Measurements from ENCODE around the gene ZNF619. TPM values are rescaled to one million over a fixed set of nuclear protein-coding genes. Genes with fewer than 3 reads are reported as not detected.

ZNF619 gene
- total and polyA plus RNA-seq, 2 experiments from 2014 or later: 1.2 to 3.6 TPM

DNA sequence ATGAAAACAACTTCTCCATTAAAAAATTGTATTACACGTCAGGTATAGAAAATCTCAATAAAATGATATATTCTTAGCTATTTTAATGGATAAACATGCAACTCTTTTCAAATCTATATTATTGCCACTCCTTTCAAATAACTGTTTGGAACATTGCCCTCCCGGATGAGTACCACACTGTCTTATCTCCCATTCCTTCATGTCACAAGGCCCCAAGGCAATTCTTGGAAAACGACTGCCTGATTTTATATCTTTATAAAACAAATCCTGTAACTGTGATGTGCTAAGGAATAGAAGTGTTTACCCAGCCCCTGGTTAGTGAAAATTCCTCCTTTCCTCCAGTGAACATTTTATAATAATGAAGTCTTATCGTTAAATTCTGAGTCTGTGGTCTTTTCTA, 6.2 kb upstream of the ZNF619 start:
- WGBS (ENCODE audit: low lambda C conversion rate, missing lambda C conversion rate): 80% methylated on average over 4 of the region's 4 CpGs
- TF ChIP-seq, protein P1, sequence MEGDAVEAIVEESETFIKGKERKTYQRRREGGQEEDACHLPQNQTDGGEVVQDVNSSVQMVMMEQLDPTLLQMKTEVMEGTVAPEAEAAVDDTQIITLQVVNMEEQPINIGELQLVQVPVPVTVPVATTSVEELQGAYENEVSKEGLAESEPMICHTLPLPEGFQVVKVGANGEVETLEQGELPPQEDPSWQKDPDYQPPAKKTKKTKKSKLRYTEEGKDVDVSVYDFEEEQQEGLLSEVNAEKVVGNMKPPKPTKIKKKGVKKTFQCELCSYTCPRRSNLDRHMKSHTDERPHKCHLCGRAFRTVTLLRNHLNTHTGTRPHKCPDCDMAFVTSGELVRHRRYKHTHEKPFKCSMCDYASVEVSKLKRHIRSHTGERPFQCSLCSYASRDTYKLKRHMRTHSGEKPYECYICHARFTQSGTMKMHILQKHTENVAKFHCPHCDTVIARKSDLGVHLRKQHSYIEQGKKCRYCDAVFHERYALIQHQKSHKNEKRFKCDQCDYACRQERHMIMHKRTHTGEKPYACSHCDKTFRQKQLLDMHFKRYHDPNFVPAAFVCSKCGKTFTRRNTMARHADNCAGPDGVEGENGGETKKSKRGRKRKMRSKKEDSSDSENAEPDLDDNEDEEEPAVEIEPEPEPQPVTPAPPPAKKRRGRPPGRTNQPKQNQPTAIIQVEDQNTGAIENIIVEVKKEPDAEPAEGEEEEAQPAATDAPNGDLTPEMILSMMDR (IDR thresholded peaks at IDR 0.05; ENCODE audit: poor library complexity): no peak
- TF ChIP-seq EZH2phosphoT487 (IDR thresholded peaks at IDR 0.05; ENCODE audit: low read depth, severe bottlenecking, unreplicated experiment): no peak
- TF ChIP-seq EZH2 (IDR thresholded peaks at IDR 0.05; ENCODE audit: borderline replicate concordance): no peak
- Histone ChIP-seq H3K4me1 (ENCODE audit: insufficient read depth) (no peaks in the 10 kb centered on the region), H3K79me2 (no peaks in the 10 kb centered on the region), H3K4me2 (no peak overlapping the region), H3K4me3 (no peak overlapping the region), H3K27me3 (no peaks in the 10 kb centered on the region), H3K27ac (no peak overlapping the region), H3K9me2 (replicated peaks; ENCODE audit: insufficient read depth) (no peaks in the 10 kb centered on the region), H2AFZ (no peak overlapping the region), H3K36me3 (replicated peaks; ENCODE audit: insufficient read depth, low read depth) (no peaks in the 10 kb centered on the region), H3K9me3 (ENCODE audit: low read depth) (no peaks in the 10 kb centered on the region), H4K20me1 (ENCODE audit: insufficient read depth, poor library complexity, severe bottlenecking) (no peaks in the 10 kb centered on the region)
- DNase-seq (ENCODE audit: low spot score): no peak

DNA sequence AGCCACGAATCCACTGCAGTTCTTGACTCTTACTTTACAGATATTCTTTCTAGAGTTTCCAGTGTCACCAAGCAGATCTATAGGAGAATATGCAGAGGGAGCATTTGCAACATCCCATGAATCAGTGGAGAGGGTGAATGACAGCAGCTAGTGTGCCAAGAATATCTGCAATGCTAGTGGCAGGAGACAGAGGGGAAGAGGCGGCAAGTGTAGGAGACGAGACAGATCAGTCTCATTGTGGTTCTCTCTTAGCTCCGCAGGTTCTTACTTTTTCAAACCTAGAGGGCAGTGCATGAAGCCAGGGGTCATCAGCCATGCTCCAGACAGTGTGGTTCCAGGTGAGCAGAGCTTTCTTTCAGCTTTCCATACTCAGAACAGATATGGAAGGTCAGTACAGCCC, 744 bp downstream of the ZNF619 start:
- 74% methylated on average over 4 of the region's 4 CpGs for WGBS (ENCODE audit: low lambda C conversion rate, missing lambda C conversion rate)
- no peak for TF ChIP-seq EZH2 (IDR thresholded peaks at IDR 0.05; ENCODE audit: borderline replicate concordance)
- Histone ChIP-seq H3K9me3 (ENCODE audit: low read depth) (no peaks in the 10 kb centered on the region), H3K27me3 (no peaks in the 10 kb centered on the region), H3K4me2 (peak overlapping the region; percentile 80), H3K4me3 (peak overlapping the region; percentile 82), H3K36me3 (replicated peaks; ENCODE audit: insufficient read depth, low read depth) (no peaks in the 10 kb centered on the region), H3K9me2 (replicated peaks; ENCODE audit: insufficient read depth) (no peaks in the 10 kb centered on the region), H2AFZ (peak overlapping the region; percentile 97), H3K4me1 (ENCODE audit: insufficient read depth) (peaks cover 4% of the 10 kb centered on the region), H3K79me2 (no peaks in the 10 kb centered on the region), H3K27ac (no peak overlapping the region), H4K20me1 (ENCODE audit: insufficient read depth, poor library complexity, severe bottlenecking) (no peaks in the 10 kb centered on the region)
- no peak for DNase-seq (ENCODE audit: low spot score)

DNA sequence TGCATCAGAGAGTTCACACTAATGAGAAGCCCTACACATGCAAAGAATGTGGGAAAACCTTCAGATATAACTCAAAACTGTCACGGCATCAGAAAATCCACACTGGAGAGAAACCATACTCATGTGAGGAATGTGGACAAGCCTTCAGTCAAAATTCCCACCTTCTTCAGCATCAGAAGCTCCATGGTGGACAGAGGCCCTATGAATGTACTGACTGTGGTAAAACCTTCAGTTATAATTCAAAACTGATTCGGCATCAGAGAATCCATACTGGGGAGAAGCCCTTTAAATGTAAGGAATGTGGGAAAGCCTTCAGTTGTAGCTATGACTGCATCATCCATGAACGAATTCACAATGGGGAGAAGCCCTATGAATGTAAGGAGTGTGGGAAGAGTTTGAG, 10.2 kb downstream of the ZNF619 start:
- no peak for DNase-seq (ENCODE audit: low spot score)
- Histone ChIP-seq H3K4me1 (ENCODE audit: insufficient read depth) (no peaks in the 10 kb centered on the region), H3K79me2 (no peaks in the 10 kb centered on the region), H3K4me2 (no peak overlapping the region), H3K36me3 (replicated peaks; ENCODE audit: insufficient read depth, low read depth) (no peaks in the 10 kb centered on the region), H4K20me1 (ENCODE audit: insufficient read depth, poor library complexity, severe bottlenecking) (no peaks in the 10 kb centered on the region), H2AFZ (no peak overlapping the region), H3K9me2 (replicated peaks; ENCODE audit: insufficient read depth) (no peaks in the 10 kb centered on the region), H3K27ac (no peak overlapping the region), H3K9me3 (ENCODE audit: low read depth) (no peaks in the 10 kb centered on the region), H3K27me3 (no peaks in the 10 kb centered on the region), H3K4me3 (no peak overlapping the region)
- WGBS (ENCODE audit: low lambda C conversion rate, missing lambda C conversion rate): 97% methylated on average over 3 of the region's 3 CpGs
- TF ChIP-seq EZH2 (IDR thresholded peaks at IDR 0.05; ENCODE audit: borderline replicate concordance): no peak

DNA sequence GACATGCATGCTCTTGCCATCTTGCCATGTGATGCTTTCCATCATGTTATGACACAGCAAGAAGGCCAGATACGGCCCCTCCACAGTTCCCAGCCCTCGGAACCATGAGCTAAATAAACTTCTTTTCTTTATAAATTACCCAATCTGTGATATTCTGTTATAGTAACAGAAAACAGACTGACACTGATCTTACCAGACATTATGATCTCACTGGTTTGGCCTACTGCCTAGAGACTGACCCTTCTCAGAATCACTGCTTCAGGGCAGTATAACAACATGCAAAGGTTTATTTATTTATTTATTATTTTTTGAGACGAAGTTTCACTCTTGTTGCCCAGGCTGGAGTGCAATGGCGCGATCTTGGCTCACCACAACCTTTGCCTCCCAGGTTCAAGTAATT, 14.0 kb downstream of the ZNF619 start:
- Histone ChIP-seq H3K9me3 (ENCODE audit: low read depth) (no peaks in the 10 kb centered on the region), H3K4me2 (no peak overlapping the region), H3K4me1 (ENCODE audit: insufficient read depth) (no peaks in the 10 kb centered on the region), H3K4me3 (no peak overlapping the region), H3K27me3 (no peaks in the 10 kb centered on the region), H3K9me2 (replicated peaks; ENCODE audit: insufficient read depth) (no peaks in the 10 kb centered on the region), H3K36me3 (replicated peaks; ENCODE audit: insufficient read depth, low read depth) (no peaks in the 10 kb centered on the region), H3K27ac (no peak overlapping the region), H3K79me2 (no peaks in the 10 kb centered on the region), H4K20me1 (ENCODE audit: insufficient read depth, poor library complexity, severe bottlenecking) (no peaks in the 10 kb centered on the region), H2AFZ (no peak overlapping the region)
- no peak for DNase-seq (ENCODE audit: low spot score)
- 96% methylated on average over 5 of the region's 5 CpGs for WGBS (ENCODE audit: low lambda C conversion rate, missing lambda C conversion rate)
- TF ChIP-seq, protein P1 (IDR thresholded peaks at IDR 0.05; ENCODE audit: poor library complexity): no peak
- TF ChIP-seq EZH2 (IDR thresholded peaks at IDR 0.05; ENCODE audit: borderline replicate concordance) (no peak), EZH2phosphoT487 (IDR thresholded peaks at IDR 0.05; ENCODE audit: low read depth, severe bottlenecking, unreplicated experiment) (no peak)

All from hepatocyte (in vitro differentiated cells).